ENCODE measurements around the gene LHFPL3. TPM values are rescaled to one million over a fixed set of nuclear protein-coding genes. Genes with fewer than 3 reads are reported as not detected.

Gene LHFPL3
- total RNA-seq, 1 donor from 2014 or later: not detected

- TF ChIP-seq, protein P1, sequence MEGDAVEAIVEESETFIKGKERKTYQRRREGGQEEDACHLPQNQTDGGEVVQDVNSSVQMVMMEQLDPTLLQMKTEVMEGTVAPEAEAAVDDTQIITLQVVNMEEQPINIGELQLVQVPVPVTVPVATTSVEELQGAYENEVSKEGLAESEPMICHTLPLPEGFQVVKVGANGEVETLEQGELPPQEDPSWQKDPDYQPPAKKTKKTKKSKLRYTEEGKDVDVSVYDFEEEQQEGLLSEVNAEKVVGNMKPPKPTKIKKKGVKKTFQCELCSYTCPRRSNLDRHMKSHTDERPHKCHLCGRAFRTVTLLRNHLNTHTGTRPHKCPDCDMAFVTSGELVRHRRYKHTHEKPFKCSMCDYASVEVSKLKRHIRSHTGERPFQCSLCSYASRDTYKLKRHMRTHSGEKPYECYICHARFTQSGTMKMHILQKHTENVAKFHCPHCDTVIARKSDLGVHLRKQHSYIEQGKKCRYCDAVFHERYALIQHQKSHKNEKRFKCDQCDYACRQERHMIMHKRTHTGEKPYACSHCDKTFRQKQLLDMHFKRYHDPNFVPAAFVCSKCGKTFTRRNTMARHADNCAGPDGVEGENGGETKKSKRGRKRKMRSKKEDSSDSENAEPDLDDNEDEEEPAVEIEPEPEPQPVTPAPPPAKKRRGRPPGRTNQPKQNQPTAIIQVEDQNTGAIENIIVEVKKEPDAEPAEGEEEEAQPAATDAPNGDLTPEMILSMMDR (conservative IDR thresholded peaks at IDR 0.05; ENCODE audit: low read depth, low read length): no peak
- H3K4me3 ChIP-seq (ENCODE audit: low read depth, low read length): no peak overlapping the region
- DNase-seq (ENCODE audit: low read depth): no peak
Observed at GRCh38 chr7:104836976-104837375, 508.6 kb downstream of the LHFPL3 start.

DNA sequence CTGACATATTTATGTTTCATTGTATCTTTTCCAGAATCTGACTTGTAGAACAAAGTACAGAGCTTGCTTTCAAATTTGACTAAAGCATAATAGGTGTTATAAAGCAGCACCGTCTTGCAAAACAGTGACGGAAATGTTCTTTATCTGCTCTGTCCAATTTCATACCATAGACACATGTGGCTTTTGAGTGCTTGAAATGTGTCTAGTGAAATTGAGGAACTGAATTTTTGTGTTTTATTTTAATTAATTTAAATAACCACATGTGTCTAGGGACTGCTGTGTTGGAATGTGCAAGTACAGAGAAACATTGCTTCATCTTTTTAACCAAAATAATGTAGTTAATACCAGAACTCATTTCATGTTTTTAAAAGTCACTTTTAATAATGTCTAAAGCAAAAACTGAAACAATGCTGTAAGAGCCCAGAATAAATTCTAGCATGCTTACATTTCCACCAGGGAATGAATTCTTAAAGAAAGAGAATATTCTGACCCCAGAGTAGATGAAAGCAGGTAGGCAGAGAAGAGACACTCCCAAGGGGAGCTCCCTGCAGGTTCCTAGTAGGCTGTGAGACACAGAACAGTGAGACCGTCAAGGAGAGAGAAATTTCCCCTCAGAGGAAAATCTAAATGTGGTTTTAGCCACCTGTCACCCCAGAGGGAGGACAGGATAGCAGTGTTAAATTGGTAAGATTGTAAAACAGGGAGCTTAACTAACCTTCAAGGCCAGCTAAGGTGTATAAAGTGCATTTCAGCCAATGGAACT lies 510.3 kb downstream of the LHFPL3 start:
- no peak for DNase-seq (ENCODE audit: low read depth)
- H3K4me3 ChIP-seq (ENCODE audit: low read depth, low read length): no peak overlapping the region
- TF ChIP-seq, protein P1 (conservative IDR thresholded peaks at IDR 0.05; ENCODE audit: low read depth, low read length): no peak

DNA sequence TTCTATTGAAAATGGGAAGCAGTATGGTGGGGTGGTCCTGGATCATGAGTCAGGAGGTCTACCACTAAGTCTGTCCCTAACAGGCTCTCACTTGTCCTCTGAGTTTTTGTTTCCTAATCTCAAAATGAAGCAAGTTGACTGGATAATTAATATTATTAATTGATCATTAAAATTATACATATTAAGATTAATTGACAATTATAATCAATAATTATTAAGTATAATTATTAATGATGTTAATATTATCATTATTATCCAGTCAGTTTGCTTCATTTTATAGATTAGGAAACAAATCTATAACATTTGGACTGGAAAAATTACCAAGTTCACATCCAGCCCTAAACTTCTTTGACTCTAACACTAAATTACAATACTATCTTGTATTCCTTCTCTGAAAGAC lies 511.4 kb downstream of the LHFPL3 start:
- TF ChIP-seq, protein P1 (conservative IDR thresholded peaks at IDR 0.05; ENCODE audit: low read depth, low read length): no peak
- DNase-seq (ENCODE audit: low read depth): no peak
- H3K4me3 ChIP-seq (ENCODE audit: low read depth, low read length): no peak overlapping the region

GRCh38 chr7:104841798-104842197 lies 513.4 kb downstream of the LHFPL3 start:
- no peak for DNase-seq (ENCODE audit: low read depth)
- TF ChIP-seq, protein P1 (conservative IDR thresholded peaks at IDR 0.05; ENCODE audit: low read depth, low read length): no peak
- no peak overlapping the region for H3K4me3 ChIP-seq (ENCODE audit: low read depth, low read length)

DNA sequence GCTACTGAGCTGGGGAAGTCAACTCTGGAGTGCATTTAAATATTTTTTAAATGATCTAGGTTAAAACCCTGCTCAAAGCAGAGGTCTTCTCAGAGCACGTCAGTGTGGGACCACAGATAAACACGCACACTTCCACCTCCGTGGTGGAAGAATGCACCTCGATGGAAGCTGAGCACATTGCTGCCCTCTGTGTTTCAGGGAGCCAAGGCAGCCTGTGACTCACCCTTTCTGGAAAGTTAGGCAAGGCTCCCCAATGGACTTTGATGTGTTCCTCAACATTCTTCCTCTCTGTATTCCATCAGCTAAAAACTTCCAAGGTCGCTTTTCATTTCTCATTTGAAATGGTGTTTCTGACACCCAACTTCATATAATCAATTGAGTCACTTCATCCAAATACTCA lies 514.8 kb downstream of the LHFPL3 start:
- no peak for DNase-seq (ENCODE audit: low read depth)
- H3K4me3 ChIP-seq (ENCODE audit: low read depth, low read length): no peak overlapping the region
- TF ChIP-seq, protein P1 (conservative IDR thresholded peaks at IDR 0.05; ENCODE audit: low read depth, low read length): no peak

DNA sequence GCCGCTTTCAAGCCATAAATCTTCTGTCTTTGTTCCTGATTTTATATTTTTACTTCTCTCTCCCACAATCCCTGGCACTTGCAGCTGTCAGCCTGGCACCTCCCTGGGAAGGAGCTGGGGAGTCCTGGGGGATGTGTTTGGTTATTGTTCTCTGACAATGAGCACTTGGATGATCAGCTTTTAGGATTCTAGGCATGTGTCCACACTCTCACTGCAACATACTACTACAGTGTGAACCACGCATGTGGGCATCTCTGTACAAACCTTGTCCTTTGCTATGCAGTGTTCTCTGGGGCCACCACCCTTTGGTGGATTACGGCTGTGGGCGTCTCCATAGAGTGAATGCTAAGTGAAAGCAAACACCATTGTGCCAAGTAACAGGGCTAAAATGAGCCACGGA lies 517.2 kb downstream of the LHFPL3 start:
- TF ChIP-seq, protein P1 (conservative IDR thresholded peaks at IDR 0.05; ENCODE audit: low read depth, low read length): no peak
- no peak for DNase-seq (ENCODE audit: low read depth)
- no peak overlapping the region for H3K4me3 ChIP-seq (ENCODE audit: low read depth, low read length)

DNA sequence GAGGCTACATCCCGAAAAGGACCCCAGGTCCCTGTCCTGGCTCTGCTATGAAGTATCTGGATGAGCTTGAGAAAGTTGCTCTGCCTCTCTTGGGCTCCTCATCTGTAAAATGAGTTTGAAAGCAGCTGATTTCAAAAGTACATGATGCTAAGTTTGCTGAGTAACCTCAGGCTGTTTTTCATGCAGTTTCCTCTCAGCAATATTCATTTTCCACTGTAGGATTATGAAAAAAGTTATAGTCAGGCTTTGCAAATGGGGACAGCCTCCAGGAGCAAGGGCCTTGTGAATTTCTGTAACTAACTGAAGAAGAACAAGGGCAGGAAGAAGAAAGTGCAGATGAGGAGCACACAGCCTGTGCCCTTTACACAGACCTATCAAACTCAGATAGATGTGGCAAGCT lies 518.3 kb downstream of the LHFPL3 start:
- TF ChIP-seq, protein P1 (conservative IDR thresholded peaks at IDR 0.05; ENCODE audit: low read depth, low read length): no peak
- no peak overlapping the region for H3K4me3 ChIP-seq (ENCODE audit: low read depth, low read length)
- no peak for DNase-seq (ENCODE audit: low read depth)

Measured in epithelial cell of proximal tubule (primary cell).